DMS 273 (cell line): ENCODE data around the gene GPC5.
A peak's percentile ranks its signal among the peaks of the same experiment; 100 is the strongest.
"Not testable (repeated sequence)": the region's sequence is repeated elsewhere in the genome, so short reads cannot be mapped to it uniquely, and the experiment has no call there.

Source experiments
- DNase-seq: peaks from one replicate; lab custom pipeline; 2025; ENCODE audit not compliant: unreplicated experiment; lab: John Stamatoyannopoulos, UW

The GPC5 gene

GRCh38 chr13:91764527-91764926 is 366.1 kb downstream of the GPC5 start:
- DNase-seq = no peak

GRCh38 chr13:91767651-91768050 is 369.2 kb downstream of the GPC5 start:
- DNase-seq = no peak

GRCh38 chr13:91768746-91769145 is 370.3 kb downstream of the GPC5 start:
- DNase-seq = no peak

GRCh38 chr13:91771229-91771628 is 372.8 kb downstream of the GPC5 start:
- no peak for DNase-seq

GRCh38 chr13:91773591-91774227 is 375.3 kb downstream of the GPC5 start:
- DNase-seq = no peak

- DNase-seq = no peak
These were observed 376.0 kb downstream of the GPC5 start for GRCh38 chr13:91774397-91774796.

- no peak for DNase-seq
These were observed 378.3 kb downstream of the GPC5 start for GRCh38 chr13:91776611-91777193.

GRCh38 chr13:91778123-91778522 is 379.7 kb downstream of the GPC5 start:
- DNase-seq = no peak

GRCh38 chr13:91781982-91782691 is 383.7 kb downstream of the GPC5 start:
- DNase-seq = not testable (repeated sequence)

GRCh38 chr13:91785431-91786119 is 387.2 kb downstream of the GPC5 start:
- no peak for DNase-seq

- no peak for DNase-seq
These were observed 393.6 kb downstream of the GPC5 start for GRCh38 chr13:91792054-91792453.

- no peak for DNase-seq
These were observed 399.1 kb downstream of the GPC5 start for GRCh38 chr13:91797567-91797966.

GRCh38 chr13:91798338-91798737 is 399.9 kb downstream of the GPC5 start:
- DNase-seq = not testable (repeated sequence)

- not testable (repeated sequence) for DNase-seq
These were observed 403.4 kb downstream of the GPC5 start for GRCh38 chr13:91801772-91802171.

GRCh38 chr13:91802957-91803356 is 404.5 kb downstream of the GPC5 start:
- no peak for DNase-seq

- DNase-seq = no peak
These were observed 406.3 kb downstream of the GPC5 start for GRCh38 chr13:91804724-91805123.

GRCh38 chr13:91805605-91806004 is 407.2 kb downstream of the GPC5 start:
- peak; percentile 1 for DNase-seq

GRCh38 chr13:91809161-91809560 is 410.7 kb downstream of the GPC5 start:
- DNase-seq = no peak

GRCh38 chr13:91813253-91813652 is 414.8 kb downstream of the GPC5 start:
- DNase-seq = peak; percentile 1

- no peak for DNase-seq
These were observed 417.9 kb downstream of the GPC5 start for GRCh38 chr13:91816263-91816807.

- peak; percentile 35 for DNase-seq
These were observed 418.8 kb downstream of the GPC5 start for GRCh38 chr13:91817250-91817649.
